Loucy (cell line): ENCODE measurements around the gene TMEM267.

Experiments
- EZH2phosphoT487 ChIP-seq: fragments of 200-600 bp; IDR thresholded peaks from 2 replicates; pipeline ENCODE4 v1.6.1; 2018; ENCODE audit warnings: antibody characterized with exemption, mild to moderate bottlenecking, moderate library complexity, borderline replicate concordance
- TF ChIP-seq, protein P1 (sequence below): fragments of 200-600 bp; sonication (generic); conservative IDR thresholded peaks from 2 replicates; pipeline ENCODE4 v1.5.1; 2014; ENCODE audit warnings: mild to moderate bottlenecking, antibody characterized with exemption, low read length

- TF ChIP-seq, protein P1, sequence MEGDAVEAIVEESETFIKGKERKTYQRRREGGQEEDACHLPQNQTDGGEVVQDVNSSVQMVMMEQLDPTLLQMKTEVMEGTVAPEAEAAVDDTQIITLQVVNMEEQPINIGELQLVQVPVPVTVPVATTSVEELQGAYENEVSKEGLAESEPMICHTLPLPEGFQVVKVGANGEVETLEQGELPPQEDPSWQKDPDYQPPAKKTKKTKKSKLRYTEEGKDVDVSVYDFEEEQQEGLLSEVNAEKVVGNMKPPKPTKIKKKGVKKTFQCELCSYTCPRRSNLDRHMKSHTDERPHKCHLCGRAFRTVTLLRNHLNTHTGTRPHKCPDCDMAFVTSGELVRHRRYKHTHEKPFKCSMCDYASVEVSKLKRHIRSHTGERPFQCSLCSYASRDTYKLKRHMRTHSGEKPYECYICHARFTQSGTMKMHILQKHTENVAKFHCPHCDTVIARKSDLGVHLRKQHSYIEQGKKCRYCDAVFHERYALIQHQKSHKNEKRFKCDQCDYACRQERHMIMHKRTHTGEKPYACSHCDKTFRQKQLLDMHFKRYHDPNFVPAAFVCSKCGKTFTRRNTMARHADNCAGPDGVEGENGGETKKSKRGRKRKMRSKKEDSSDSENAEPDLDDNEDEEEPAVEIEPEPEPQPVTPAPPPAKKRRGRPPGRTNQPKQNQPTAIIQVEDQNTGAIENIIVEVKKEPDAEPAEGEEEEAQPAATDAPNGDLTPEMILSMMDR, result no peak
- TF ChIP-seq EZH2phosphoT487, result no peak
These were observed 30.8 kb upstream of the TMEM267 start for GRCh38 chr5:43514471-43514815.
